Activated CD8-positive, alpha-beta memory T cell treated with anti-CD3 and anti-CD28 coated beads, Interleukin-2, amount 50 U/mL, for 24 hours (primary cell): Measurements from ENCODE around the gene DLG2.
"Not testable (repeated sequence)": the region's sequence is repeated elsewhere in the genome, so short reads cannot be mapped to it uniquely, and the experiment has no call there.

Source experiments
- DNase-seq: peaks from one replicate; pipeline ENCODE4 v3.0.0-alpha.2; 2020; ENCODE audit errors: extremely low read depth

Gene DLG2

DNA sequence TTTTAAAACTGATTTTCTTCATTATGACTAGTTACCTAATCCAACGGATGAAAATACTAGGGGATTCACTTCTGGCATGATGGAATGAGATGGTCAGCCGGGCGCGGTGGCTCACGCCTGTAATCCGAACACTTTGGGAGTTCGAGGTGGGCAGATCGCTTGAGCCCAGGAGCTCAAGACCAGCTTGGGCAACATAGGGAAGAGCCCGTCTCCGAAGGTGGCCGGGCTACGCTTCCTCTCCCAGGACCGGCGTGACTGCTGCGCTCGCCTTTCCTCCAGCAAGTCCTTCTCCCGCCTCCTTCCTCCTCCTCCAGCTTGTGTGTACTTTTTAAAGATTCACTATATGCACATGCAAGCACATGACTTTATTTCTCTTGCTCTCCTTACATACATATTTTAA, 1835.6 kb downstream of the DLG2 start:
- DNase-seq: no peak

DNA sequence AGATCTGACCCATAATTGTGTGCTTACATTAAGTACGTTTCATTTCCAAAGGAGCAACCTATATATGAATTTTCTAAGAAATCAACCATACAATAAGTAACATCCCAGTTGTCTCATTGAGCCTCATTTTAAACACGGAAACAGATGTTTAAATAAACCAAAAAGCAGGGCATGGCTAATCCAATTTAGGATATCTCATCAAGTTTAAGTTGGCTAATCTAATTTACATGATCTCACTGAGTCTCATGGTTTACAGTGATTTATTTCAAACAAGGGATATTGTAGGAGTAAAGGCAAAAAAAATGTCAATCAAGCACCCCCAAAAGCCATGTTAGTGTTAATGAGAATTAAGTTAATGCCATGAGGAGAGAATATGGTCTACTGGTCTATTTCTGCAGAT, 1841.2 kb downstream of the DLG2 start:
- DNase-seq: no peak

DNA sequence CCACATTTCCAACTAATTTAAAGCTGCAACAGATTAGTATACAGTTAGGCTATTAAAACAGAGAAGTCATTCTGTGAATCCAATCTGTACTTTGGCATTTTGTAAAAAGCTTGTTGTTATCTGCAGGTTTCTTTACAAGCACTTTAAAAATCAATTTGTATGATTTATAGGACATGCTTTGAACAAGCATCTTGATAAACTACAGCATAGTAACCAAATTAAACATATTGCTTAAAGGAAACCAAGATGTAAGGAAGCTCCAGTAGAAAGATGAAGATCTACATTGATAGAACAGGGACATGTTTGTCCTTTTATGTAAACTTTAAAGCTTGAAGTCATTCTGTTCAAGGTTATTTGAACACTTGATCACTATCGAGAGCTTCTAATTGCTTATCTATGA, 1842.7 kb downstream of the DLG2 start:
- DNase-seq: no peak

DNA sequence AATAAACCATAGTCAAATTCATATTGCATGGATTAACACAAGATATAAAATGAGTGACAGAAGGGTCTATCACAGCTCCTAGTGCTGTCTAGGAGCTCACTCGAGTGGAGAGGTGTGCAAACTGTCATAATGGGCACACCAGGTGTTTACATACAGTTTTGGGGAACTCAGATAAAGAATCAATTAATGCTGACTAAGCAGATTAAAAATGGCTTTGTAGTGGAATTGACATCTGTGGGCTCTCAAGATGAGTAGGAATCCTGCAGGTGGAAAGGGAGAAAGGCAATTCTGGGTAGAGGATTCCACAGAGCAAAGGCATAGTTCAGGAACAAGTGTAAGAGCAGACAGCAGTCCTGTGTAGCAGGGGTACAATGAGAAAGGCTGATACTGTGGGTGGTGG, 1844.8 kb downstream of the DLG2 start:
- no peak for DNase-seq

DNA sequence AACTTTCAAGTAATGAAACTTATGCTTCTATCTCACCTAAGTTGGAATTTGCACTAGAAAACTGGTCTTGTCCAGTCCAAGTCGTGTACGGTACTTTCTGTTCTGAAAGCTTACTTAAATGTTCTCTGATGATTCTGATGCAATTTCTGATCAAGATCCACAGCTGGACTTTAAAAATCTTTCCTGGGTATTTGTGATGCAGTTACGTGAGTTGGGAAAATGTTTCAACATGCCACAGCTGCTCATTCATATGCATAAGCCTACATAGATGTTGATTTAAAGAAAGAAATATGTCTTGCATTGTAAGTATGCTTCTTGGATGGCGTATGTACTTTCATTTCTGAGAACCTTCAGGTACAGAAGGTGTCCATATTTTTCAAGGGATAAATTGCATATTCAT, 1847.3 kb downstream of the DLG2 start:
- DNase-seq: no peak

DNA sequence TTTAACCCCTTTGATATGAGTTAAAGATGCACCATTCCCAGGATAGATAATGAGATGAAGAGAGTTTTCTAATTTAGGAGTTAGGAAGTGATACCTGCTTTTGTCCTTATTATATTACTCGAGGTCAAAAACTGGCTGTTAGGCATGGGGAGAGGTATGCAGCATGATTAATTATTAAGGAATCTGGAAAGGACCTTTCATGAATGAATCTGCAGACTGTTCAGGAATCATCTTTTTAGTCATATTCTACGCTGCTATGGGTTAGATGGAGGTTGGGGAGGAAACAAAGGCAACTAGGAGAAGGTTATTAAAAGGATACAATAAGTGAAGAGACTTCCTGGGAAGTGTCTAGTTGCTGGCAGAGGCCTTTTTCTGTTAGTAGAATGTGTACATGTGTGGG, 1848.5 kb downstream of the DLG2 start:
- DNase-seq: no peak

DNA sequence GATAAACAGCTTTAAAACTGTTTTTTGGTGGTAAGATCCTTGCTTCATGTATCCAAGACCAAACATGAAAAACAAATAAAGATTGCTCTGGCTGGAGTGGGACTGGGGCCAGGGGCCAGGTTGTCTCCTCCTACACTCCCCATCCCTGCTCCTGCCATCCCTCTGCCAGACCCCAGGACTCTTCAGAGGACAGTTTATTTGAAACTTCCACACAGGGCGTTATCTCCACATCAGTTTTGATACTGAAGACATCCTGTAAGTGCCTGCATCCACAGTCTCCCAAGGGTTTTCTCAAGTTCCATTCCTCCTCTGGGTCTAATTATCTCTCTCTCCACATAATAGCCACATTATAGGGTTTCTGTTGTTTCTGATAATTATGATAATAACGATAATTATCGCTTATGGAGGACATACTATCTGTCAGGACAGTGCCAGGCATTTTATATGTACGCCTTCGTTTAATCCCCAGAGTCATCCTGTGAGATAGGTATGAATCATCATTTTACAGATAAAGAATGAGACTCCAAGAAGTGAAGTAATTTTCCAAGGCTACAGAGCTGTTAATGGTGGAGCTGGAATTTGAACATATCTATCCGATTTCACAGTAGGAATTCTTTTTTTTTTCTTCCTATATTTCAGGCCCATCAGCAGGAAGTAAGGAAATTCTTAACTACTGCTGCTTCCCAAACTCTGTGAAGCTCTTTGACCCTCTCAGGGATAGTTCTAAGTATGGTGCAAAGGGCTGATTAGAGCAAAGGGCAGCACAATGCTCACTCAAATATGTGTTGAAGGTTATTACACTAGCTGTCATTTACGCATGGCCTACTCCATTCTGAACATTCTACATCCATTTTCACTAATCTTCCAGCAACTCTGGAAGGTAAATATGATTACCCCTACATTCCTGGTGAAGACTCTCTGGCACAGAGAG, 1852.9 kb downstream of the DLG2 start:
- no peak for DNase-seq

DNA sequence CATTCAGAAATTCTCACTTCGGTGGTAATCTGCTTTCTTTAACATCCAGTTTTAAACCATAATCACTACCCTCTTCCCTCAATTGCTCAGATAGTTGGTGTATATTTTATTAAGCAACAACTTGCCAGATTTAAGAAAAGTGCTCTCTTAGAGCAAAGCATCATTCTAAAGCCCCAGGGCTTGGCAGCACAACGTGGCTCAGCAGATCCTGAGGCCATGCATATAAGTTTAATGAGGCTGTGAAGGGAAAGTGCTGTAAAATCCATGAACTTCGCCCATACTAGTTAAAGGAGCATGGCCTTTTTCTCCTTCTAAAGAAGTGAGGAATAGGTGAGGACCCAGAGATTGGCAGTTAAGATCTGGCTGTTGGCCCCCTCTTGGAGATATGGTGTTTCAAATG, 1858.7 kb downstream of the DLG2 start:
- DNase-seq: no peak

DNA sequence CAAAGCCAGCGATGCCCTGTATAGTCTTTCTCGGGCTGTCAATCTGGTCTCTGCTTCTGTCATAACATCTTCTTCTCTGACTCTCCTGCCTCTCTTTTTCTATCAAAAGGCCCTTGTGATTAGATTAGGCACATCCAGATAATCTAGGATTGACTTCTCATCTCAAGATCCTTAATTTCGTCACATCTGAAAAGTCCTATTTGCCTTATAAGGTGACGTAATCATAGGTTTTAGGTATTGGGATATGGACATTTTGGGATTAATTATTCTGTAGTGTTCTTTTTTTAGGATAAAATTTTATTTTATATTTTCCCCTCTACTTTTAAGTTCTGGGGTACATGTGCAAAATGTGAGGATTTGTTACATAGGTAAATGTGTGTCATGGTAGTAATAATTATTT, 1860.2 kb downstream of the DLG2 start:
- DNase-seq: no peak

DNA sequence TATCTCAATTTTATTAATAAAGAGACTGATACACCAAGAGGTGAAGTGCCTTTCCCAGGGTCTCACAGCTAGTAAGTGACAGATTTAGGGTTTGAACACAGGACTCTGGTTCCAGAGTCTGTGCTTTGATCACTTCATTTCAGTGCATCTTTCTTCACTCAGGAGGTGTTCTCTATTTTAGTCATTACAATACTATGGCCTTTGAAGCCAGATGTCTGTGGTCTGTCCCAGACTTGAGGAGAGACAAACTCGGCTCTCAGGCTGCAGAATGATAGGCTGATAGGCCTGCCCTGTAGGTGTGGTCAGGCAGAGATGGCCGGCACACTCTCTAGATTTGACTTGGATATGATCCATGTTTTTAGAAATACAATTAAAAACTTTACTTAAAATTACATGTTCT, 1862.5 kb downstream of the DLG2 start:
- DNase-seq: no peak

DNA sequence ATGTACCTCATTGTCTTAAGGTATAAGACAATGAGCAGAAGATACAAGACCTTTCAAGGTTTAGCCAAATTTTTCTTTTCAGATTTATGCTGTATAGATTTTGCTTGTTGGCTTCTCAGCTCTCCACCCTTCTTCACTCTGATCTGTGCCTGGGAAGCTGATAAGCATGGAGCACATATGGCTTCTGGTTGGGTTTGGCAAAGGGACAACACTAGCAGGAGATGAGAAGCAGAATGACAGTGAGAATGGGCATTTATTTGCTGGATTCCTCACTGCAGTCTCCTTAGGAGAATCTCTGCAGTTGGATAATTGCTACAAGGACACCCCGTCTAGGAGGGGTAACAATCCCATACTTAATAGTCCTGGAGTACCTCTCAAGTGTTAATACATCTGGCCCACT, 1866.2 kb downstream of the DLG2 start:
- DNase-seq: no peak

DNA sequence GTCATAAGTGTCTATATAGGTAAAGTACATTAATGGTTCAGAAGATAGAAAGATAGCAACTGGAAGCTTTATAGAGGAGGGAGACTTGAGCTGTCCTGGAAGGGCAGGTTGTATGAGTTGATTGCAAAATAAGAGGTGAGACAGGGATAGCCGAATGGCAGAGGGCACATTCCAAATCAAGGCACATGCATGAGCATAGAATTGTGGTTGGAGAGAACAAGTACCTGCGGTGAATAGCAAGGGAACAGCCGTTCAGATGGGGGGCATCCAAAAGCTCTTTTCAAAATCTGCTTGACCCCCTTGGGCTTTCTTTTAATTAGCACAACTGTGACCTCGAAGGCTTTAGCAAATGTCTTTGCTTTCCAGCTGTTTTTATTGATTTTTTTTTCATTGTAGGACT, 1868.0 kb downstream of the DLG2 start:
- DNase-seq: no peak

DNA sequence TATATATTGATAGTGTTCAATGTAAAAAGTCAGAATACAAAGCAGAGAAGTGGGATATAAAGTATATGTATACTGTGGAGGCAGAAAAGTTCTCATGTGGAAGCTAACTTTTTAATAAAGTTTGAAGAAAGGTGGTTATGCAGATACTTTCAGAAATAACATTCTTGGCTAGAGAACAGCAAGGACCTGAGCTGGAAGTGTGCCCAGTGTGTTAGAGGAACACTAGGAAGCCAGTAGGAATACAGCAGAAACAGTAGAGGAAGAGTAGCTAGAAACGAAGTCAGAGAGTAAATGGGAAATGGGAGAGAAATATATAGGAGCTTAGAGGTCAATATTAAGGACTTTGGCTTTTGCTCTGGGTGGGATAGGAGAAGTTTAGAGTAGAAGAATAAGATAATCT, 1876.1 kb downstream of the DLG2 start:
- no peak for DNase-seq

DNA sequence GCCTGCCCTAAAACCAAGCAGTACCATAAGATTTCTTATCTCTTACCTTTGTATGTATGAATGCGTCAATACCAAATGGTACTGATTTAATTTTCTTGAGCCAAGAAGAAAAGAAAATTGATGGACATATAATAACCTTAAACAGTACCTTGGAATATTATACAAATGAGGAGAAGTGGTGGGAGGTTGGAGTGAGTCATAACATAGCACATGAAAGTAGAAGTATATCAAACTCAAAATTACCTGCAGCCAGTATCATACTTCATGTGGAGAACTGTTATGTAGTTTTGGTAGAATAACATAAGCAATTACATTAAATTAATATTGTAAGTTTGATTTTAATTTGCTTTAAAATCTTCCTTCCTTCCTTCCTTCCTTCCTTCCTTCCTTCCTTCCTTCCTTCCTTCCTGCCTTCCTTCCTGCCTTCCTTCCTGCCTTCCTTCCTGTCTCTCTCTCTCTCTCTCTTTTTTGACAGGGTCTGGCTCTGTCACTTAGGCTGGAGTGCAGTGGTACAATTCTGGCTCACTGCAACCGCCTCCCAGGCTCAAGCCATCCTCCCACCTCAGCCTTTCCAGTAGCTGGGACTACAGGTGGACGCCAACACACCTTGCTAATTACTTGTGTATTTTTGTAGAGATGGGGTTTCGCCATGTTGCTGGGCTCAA, 1880.1 kb downstream of the DLG2 start:
- DNase-seq: no peak

DNA sequence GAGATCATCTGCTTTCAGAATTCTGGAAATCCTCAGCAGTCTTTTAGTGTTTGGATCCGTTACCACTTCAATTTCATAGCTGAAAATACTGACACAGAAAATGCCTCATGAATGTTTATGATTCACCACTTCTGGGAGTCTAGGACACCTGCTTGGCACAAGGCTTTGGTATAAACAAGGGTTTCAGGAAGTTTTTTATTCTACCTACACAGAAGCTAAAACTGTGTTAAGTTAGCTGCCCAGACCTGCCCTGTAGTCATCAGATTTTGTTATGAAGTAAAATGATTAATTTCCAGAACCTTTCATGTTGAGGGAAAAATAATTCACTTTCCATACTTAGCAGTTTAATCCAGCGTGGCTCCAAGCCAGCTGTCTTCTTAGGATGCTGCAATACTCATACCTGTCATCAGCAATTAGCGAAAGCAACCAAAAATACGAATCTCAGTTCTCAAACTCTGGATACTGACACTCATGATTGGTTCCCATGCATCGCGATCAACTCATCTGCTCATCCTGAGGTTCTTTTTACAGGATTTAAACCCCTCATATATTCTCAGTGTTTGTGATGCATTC, 1882.4 kb downstream of the DLG2 start:
- no peak for DNase-seq

DNA sequence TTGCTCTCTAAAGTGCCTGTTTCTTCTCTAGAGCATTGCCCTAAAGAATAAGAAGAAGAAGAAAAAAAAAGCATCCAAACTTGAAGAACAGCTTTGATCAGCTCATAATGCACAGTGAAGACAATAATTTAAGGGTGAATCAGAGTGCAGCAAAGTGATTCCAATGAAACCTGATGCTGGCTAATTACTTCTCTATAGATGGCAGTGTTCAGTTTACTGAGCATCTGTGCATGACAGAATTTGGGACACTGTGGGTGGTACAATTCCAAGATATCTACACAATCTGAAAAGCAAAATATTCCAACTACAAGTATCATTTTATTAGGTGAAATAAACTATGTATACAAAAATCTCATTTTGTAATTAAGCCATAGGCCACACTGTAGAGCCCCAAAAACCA, 1890.5 kb downstream of the DLG2 start:
- DNase-seq: no peak

DNA sequence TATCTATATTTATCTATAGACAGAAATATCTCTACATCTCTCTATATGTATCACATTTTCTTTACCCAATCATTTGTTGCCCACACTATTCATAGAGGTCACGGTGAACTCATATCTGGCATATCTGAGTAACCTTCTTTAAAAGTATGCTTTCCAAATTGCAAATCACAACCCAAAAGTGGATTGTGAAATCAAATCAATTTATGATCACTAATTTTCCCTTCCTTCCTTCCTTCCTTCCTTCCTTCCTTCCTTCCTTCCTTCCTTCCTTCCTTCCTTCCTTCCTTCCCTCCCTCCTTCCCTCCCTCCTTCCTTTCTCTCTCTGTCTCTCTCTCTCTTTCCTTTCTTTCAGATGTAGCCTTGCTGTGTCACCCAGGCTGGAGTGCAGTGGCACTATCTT, 1893.0 kb downstream of the DLG2 start:
- DNase-seq: no peak

DNA sequence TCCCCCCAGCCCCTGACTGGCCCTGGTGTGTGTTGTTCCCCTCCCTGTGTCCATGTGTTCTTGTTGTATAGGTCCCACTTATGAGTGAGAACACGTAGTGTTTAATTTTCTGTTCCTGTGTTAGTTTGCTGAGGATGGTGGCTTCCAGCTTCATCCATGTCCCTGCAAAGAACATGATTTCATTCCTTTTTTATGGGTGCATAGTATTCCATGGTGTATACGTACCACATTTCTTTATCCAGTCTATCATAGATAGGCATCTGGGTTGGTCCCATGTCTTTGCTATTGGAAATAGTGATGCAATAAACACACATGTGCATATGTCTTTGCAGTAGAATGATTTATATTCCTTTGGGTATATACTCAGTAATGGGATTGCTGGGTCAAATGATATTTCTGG, 1895.9 kb downstream of the DLG2 start:
- not testable (repeated sequence) for DNase-seq

DNA sequence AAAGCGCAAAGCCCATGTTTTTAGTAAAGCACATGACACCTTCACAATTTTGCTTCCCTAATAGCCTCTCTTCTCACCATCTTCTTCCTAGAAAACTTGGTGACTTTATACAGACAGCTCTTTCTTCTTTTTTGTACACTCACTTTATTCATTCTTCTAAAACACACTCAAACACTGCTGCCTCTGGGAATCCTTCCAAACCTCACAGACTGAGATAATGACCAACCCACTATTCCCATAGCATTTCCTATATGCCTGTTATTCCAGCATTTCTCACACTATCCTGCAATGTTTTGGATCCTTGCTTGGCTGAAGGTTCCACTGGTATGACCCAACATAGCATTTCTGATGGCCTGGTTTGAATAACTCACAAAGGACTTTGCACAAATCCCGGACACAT, 1898.9 kb downstream of the DLG2 start:
- no peak for DNase-seq

DNA sequence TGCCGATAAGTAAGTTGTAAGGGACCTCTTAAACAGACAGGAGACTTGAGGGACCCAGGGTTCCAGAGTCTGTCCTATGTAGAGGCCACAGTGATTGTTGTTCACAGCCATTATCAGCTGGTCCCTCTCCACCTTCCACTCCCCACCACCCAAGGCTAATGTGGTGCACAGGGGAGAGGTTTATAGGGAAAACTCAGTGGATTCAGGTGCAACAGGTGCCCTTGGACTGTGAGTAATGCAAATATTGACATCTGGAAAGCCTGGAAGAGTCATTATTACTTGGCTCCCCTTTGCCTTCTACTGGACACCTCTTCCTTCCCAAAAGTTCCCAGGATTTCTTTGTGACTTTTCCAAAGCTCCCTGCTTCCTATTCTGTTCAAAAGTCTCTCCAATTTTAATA, 1899.9 kb downstream of the DLG2 start:
- no peak for DNase-seq

DNA sequence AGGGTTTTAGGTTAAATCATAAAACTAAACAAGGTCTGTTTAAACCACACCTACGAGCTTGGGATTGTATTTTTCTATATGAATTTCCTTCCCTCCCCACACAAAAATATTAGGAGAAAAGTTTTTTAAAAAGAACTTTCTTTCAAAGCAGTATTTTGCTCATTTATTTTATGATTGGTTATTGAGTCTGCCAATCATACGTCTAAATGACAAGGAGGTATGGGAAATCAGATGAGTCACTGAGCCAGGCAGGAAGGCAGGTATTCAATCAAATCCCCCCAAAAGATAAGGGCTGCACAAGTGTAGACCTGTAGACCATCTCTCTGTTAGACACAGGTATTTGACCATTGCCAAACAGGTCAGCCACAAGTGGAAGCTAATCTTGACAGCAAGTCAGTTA, 1900.8 kb downstream of the DLG2 start:
- no peak for DNase-seq

DNA sequence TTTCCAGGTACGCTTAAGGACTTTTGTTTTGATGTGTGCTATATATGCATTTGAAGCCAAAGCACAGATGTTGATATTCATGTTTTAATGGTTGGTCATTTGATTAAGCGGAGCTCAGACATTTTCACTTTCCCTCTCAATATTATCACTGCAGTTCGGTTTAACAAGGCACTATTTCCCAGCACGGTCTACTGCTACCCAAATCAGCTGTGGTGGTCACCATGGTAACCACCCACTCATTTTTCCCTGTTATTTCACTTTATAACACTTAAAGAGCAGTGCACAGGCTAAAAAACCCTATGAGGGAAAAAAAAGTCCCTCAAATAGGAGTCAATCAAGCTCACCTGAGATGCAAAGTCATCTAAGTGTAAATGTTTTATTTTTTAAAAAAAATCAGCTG, 1901.4 kb downstream of the DLG2 start:
- no peak for DNase-seq

DNA sequence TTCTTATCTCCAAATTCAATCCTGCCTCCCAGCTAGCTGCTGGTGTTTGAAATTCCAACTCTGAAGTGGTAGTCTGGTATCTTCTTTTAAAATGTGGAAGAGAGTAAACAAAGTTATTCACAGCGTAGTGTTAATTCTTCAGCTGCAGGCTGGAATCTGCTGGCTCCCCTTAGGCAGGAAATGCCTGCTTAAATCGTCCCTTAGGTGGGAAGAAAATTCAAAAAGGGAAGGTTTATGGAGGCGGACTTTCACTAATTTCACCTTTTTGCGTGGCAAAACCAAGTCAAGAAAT, 1901.9 kb downstream of the DLG2 start:
- DNase-seq: no peak
